Testis (tissue), 2 donors: ENCODE data around the gene ABTB1.

Experiments used
- CTCF ChIP-seq, 3 experiments: fragments of 450-650 bp in 2 of 3; fragments of 200-600 bp in 1 of 3; sonication (generic) in 1 of 3; IDR thresholded peaks; one replicate each; pipeline ENCODE4 v1.5.1; 2016 to 2019; ENCODE audit warnings: antibody characterized with exemption in 3 of 3, mild to moderate bottlenecking in 2 of 3, moderate library complexity in 1 of 3
- POLR2A ChIP-seq: fragments of 450-650 bp; IDR thresholded peaks from one replicate; pipeline ENCODE4 v1.6.1; 2017; ENCODE audit warnings: antibody characterized with exemption, mild to moderate bottlenecking, moderate library complexity

GRCh38 chr3:127720161-127720823, 47.5 kb downstream of the ABTB1 start:
- TF ChIP-seq CTCF (IDR thresholded peaks at IDR 0.05) (no peak), POLR2A (no peak)
